Fibroblast of skin of back (primary cell): ENCODE results near the gene HCFC1R1.
A peak's percentile ranks its signal among the peaks of the same experiment; 100 is the strongest.

Source experiments
- DNase-seq: peaks from one replicate; pipeline ENCODE4 v3.0.0-alpha.2; 2013

HCFC1R1 gene

GRCh38 chr16:2999929-3000328, 23.8 kb downstream of the HCFC1R1 start:
- DNase-seq, result no peak

GRCh38 chr16:2996298-2996697, 27.4 kb downstream of the HCFC1R1 start:
- DNase-seq, result no peak

- no peak for DNase-seq
Measured at GRCh38 chr16:2992383-2993081, 31.2 kb downstream of the HCFC1R1 start.

GRCh38 chr16:2991566-2992261, 32.0 kb downstream of the HCFC1R1 start:
- DNase-seq, result no peak

GRCh38 chr16:2990891-2991290, 32.9 kb downstream of the HCFC1R1 start:
- no peak for DNase-seq

- no peak for DNase-seq
Measured at GRCh38 chr16:2988590-2989099, 35.1 kb downstream of the HCFC1R1 start.

- peak; percentile 8 for DNase-seq
Measured at GRCh38 chr16:2987833-2988232, 35.9 kb downstream of the HCFC1R1 start.

- DNase-seq, result no peak
Measured at GRCh38 chr16:2987286-2987685, 36.5 kb downstream of the HCFC1R1 start.

GRCh38 chr16:2986623-2987188, 37.0 kb downstream of the HCFC1R1 start:
- DNase-seq, result no peak

GRCh38 chr16:2985893-2986355, 37.8 kb downstream of the HCFC1R1 start:
- DNase-seq, result no peak

GRCh38 chr16:2985462-2985861, 38.3 kb downstream of the HCFC1R1 start:
- no peak for DNase-seq

- DNase-seq, result peak; percentile 82
Measured at GRCh38 chr16:2983706-2984136, 40.0 kb downstream of the HCFC1R1 start.

- DNase-seq, result no peak
Measured at GRCh38 chr16:2982402-2982801, 41.3 kb downstream of the HCFC1R1 start.

- DNase-seq, result no peak
Measured at GRCh38 chr16:2981899-2982250, 41.9 kb downstream of the HCFC1R1 start.

GRCh38 chr16:2981177-2981898, 42.4 kb downstream of the HCFC1R1 start:
- DNase-seq, result no peak

GRCh38 chr16:2980227-2981176, 43.2 kb downstream of the HCFC1R1 start, which contains the start of gene PKMYT1:
TSS of gene PKMYT1 (minus strand) at chr16:2980446. CDS start at chr16:2979657, 789 bp downstream.
- DNase-seq, result peak; percentile 83

GRCh38 chr16:2979669-2980226, 44.0 kb downstream of the HCFC1R1 start:
- DNase-seq, result no peak

- DNase-seq, result no peak
Measured at GRCh38 chr16:2977440-2977839, 46.3 kb downstream of the HCFC1R1 start.

GRCh38 chr16:2976673-2977072, 47.1 kb downstream of the HCFC1R1 start:
- no peak for DNase-seq

- no peak for DNase-seq
Measured at GRCh38 chr16:2976201-2976600, 47.5 kb downstream of the HCFC1R1 start.

GRCh38 chr16:2975161-2975795, 48.5 kb downstream of the HCFC1R1 start:
- no peak for DNase-seq
